ENCODE results near the gene MYB. TPM values are rescaled to one million over a fixed set of nuclear protein-coding genes. Genes with fewer than 3 reads are reported as not detected.
A peak's percentile ranks its signal among the peaks of the same experiment; 100 is the strongest.

The MYB gene
- total RNA-seq, 2 experiments from 2014 or later = 36.6 to 37.2 TPM

DNA sequence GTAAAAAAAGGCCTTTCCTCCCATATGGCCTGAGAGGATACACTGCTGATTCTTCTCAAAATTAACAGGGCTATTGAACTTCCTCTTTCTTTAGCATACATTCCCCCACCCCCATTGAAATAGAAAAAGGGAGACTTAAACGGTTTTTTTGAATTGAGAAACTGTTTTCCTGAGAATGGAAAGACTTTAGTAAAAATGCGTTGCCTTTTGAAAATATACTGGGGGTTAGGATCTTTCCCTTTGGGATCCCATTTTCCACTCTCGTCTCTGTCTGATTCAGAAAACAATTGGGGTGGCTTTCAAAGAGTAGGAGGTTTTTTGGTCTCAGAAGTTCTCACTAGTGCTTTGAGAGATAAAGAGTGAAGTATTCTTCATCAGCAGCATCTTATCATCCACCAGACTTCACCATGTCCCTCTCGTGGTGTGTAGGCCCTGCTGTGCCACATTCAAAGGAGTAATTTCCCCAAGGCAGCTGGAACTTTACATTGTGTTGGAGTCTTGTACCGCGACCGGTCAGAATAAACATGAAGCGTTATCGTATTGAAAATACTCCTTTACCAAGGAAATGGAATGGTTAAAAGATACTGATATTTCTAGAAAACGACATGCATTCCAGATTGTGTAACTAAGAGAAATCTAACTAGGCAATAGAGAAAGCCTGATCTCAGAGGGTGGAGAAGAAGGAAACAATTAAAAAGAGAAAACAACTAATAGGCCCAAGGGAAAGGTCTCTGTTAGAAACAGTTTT, 10.6 kb downstream of the MYB start:
- no peak overlapping the region for H3K4me3 Mint-ChIP-seq
- H3K36me3 Mint-ChIP-seq = peaks cover 59% of the 10 kb centered on the region
- no peaks in the 10 kb centered on the region for H3K9me3 Mint-ChIP-seq
- no peak for DNase-seq
- H3K27me3 Mint-ChIP-seq = no peaks in the 10 kb centered on the region
- H3K4me1 Mint-ChIP-seq = peaks cover 12% of the 10 kb centered on the region
- no peak overlapping the region for H3K27ac Mint-ChIP-seq

- Mint-ChIP-seq H3K27me3 (no peaks in the 10 kb centered on the region), H3K27ac (no peak overlapping the region), H3K4me1 (peaks cover 20% of the 10 kb centered on the region), H3K36me3 (peaks cover 68% of the 10 kb centered on the region), H3K9me3 (no peaks in the 10 kb centered on the region), H3K4me3 (no peak overlapping the region)
- DNase-seq = no peak
Observed at GRCh38 chr6:135192256-135193174, 11.4 kb downstream of the MYB start.

GRCh38 chr6:135193221-135193620, 12.1 kb downstream of the MYB start:
- peaks cover 69% of the 10 kb centered on the region for H3K36me3 Mint-ChIP-seq
- DNase-seq = no peak
- peaks cover 21% of the 10 kb centered on the region for H3K4me1 Mint-ChIP-seq
- H3K4me3 Mint-ChIP-seq = no peak overlapping the region
- no peaks in the 10 kb centered on the region for H3K27me3 Mint-ChIP-seq
- no peak overlapping the region for H3K27ac Mint-ChIP-seq
- no peaks in the 10 kb centered on the region for H3K9me3 Mint-ChIP-seq

GRCh38 chr6:135195041-135195440, 13.9 kb downstream of the MYB start:
- peaks cover 19% of the 10 kb centered on the region for H3K4me1 Mint-ChIP-seq
- DNase-seq = no peak
- no peaks in the 10 kb centered on the region for H3K9me3 Mint-ChIP-seq
- peaks cover 61% of the 10 kb centered on the region for H3K36me3 Mint-ChIP-seq
- no peak overlapping the region for H3K27ac Mint-ChIP-seq
- H3K27me3 Mint-ChIP-seq = no peaks in the 10 kb centered on the region
- no peak overlapping the region for H3K4me3 Mint-ChIP-seq

GRCh38 chr6:135195522-135195921, 14.4 kb downstream of the MYB start:
- Mint-ChIP-seq H3K9me3 (no peaks in the 10 kb centered on the region), H3K36me3 (peaks cover 64% of the 10 kb centered on the region), H3K4me3 (no peak overlapping the region), H3K27ac (peak overlapping the region; percentile 30), H3K4me1 (peaks cover 19% of the 10 kb centered on the region), H3K27me3 (no peaks in the 10 kb centered on the region)
- DNase-seq = no peak

DNA sequence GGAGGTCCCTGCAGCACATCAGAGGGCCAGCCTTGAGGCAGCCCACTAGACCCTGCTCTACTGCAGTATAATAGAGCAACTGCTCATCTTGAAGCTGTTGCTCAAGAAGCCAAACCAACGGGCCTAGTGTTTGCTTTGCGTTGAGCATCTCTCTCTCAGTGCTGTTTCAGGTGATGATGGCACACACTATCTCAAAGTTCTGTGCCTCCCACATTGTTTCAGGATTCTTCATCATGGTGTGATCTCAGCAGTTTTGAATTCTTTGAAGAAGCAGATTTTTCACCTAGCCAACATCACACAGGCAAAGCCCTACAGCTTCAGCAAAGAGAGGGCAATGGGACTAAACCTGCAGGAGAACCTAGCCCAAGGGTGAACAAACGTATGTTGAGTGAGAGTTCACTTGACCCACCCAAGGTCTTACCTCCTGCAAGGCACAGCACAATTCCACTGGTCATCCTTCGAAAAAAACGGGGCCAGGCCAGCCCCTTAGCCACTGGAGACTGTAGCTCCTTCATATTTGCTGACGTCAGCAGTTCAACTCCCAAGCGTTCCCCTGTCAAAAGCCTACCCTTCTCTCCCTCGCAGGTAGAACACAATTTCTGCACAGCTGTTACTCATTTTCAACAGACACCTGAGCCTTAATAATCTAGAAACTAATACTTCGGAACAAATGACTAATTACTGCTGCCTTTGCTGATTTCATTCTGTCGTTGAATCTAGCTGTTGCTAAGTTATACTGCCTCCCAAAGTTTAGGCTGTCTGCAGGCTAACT, 15.8 kb downstream of the MYB start:
- Mint-ChIP-seq H3K4me1 (peaks cover 19% of the 10 kb centered on the region), H3K4me3 (no peak overlapping the region), H3K27me3 (no peaks in the 10 kb centered on the region), H3K36me3 (peaks cover 60% of the 10 kb centered on the region), H3K9me3 (no peaks in the 10 kb centered on the region), H3K27ac (peak overlapping the region; percentile 28)
- DNase-seq = no peak

DNA sequence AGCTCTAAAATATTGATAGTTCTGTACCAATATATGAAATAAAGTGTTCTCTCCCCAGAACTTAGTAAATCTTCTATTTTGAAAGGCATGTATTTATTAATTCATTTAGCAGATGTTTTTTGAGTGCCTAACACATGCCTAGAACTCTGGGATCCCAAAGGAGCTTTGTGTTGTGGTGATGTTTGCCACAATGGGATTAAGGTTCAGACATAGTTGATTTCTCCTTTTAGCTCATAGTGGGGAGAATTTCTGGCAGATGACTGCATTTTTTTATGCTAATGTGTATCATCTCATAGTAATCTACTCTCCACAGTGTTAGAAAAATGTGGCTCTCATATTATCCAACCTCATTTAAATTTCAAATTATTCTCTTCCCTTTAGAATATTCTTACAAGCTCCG, 21.7 kb downstream of the MYB start:
- H3K9me3 Mint-ChIP-seq = no peaks in the 10 kb centered on the region
- no peak overlapping the region for H3K4me3 Mint-ChIP-seq
- DNase-seq = no peak
- H3K27me3 Mint-ChIP-seq = no peaks in the 10 kb centered on the region
- H3K4me1 Mint-ChIP-seq = no peaks in the 10 kb centered on the region
- H3K36me3 Mint-ChIP-seq = peaks cover 39% of the 10 kb centered on the region
- peak overlapping the region; percentile 66 for H3K27ac Mint-ChIP-seq

- Mint-ChIP-seq H3K4me1 (peaks cover 11% of the 10 kb centered on the region), H3K36me3 (peaks cover 47% of the 10 kb centered on the region), H3K4me3 (no peak overlapping the region), H3K9me3 (no peaks in the 10 kb centered on the region), H3K27ac (no peak overlapping the region), H3K27me3 (no peaks in the 10 kb centered on the region)
- DNase-seq = no peak
Observed at GRCh38 chr6:135204951-135205350, 23.8 kb downstream of the MYB start.

- Mint-ChIP-seq H3K27me3 (no peaks in the 10 kb centered on the region), H3K4me3 (peak overlapping the region; percentile 42), H3K36me3 (peaks cover 53% of the 10 kb centered on the region), H3K27ac (peak overlapping the region; percentile 10), H3K9me3 (no peaks in the 10 kb centered on the region), H3K4me1 (peaks cover 34% of the 10 kb centered on the region)
- no peak for DNase-seq
Observed at GRCh38 chr6:135209803-135210202, 28.7 kb downstream of the MYB start.

- peak overlapping the region; percentile 16 for H3K27ac Mint-ChIP-seq
- no peak overlapping the region for H3K4me3 Mint-ChIP-seq
- DNase-seq = no peak
- peaks cover 34% of the 10 kb centered on the region for H3K4me1 Mint-ChIP-seq
- H3K9me3 Mint-ChIP-seq = no peaks in the 10 kb centered on the region
- H3K27me3 Mint-ChIP-seq = no peaks in the 10 kb centered on the region
- peaks cover 50% of the 10 kb centered on the region for H3K36me3 Mint-ChIP-seq
Observed at GRCh38 chr6:135210632-135211305, 29.7 kb downstream of the MYB start.

- no peaks in the 10 kb centered on the region for H3K9me3 Mint-ChIP-seq
- no peak overlapping the region for H3K4me3 Mint-ChIP-seq
- H3K27me3 Mint-ChIP-seq = no peaks in the 10 kb centered on the region
- H3K36me3 Mint-ChIP-seq = peaks cover 52% of the 10 kb centered on the region
- DNase-seq = no peak
- no peak overlapping the region for H3K27ac Mint-ChIP-seq
- H3K4me1 Mint-ChIP-seq = peaks cover 34% of the 10 kb centered on the region
Observed at GRCh38 chr6:135211306-135211702, 30.2 kb downstream of the MYB start.

DNA sequence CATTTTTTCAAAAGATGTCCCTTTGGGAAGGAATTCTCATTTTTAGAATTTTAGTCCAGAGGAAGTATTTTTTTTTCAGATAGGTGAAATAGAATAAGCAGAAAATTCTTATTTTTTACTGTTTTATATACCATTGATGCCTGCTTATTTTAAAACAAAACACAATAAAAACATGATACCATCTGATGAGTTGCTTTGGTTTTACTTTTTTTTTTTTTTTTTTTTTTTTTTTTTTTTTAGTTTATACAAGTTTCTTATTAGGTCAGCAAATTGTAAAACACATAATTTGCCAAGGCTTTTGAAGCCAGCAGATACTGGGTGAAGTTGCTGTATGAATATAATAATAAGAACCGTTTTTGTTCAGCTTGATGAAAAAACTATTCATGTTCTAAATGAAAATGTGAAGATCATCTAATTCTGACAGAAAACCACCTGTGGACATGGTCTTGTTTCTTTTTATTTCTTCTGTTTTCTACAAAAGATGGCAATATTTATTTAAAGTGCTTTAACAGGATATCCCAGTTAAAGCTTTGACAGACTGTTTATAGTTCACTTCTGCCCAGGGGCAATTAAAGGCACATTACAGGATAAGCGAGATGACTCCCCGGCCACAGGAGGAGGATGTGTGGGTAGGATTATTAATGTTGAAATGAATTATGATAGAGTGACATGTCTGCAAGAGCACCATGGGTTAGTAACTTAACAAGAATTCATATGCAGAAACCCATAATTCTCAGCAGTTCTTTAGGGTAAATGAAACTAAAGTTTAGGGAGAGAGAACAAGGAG, 31.1 kb downstream of the MYB start:
- Mint-ChIP-seq H3K36me3 (peaks cover 60% of the 10 kb centered on the region), H3K4me1 (peaks cover 34% of the 10 kb centered on the region), H3K4me3 (no peak overlapping the region), H3K27ac (peak overlapping the region; percentile 52), H3K9me3 (no peaks in the 10 kb centered on the region), H3K27me3 (no peaks in the 10 kb centered on the region)
- DNase-seq = no peak

DNA sequence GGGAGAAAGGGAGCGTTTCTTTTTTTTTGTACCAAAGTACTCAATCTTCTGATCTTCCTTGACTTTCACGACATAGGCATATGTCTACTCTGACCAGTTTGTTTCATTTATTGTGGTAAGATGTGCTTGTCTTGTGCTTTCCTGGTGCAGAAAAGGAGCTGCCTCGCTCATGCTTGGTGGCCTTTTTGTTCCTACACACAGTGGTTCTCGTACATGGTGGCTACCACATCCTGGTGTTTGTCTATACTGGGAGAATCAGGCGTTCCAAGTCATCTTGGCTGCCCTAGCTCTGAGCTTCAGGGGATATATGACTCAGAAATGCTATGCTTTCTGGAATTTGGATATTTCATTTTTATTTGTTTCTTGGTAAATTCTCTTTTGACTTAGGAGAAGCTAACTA, 31.8 kb downstream of the MYB start:
- H3K27ac Mint-ChIP-seq = peak overlapping the region; percentile 52
- DNase-seq = no peak
- H3K4me1 Mint-ChIP-seq = peaks cover 34% of the 10 kb centered on the region
- no peaks in the 10 kb centered on the region for H3K9me3 Mint-ChIP-seq
- H3K4me3 Mint-ChIP-seq = no peak overlapping the region
- H3K27me3 Mint-ChIP-seq = no peaks in the 10 kb centered on the region
- H3K36me3 Mint-ChIP-seq = peaks cover 67% of the 10 kb centered on the region

DNA sequence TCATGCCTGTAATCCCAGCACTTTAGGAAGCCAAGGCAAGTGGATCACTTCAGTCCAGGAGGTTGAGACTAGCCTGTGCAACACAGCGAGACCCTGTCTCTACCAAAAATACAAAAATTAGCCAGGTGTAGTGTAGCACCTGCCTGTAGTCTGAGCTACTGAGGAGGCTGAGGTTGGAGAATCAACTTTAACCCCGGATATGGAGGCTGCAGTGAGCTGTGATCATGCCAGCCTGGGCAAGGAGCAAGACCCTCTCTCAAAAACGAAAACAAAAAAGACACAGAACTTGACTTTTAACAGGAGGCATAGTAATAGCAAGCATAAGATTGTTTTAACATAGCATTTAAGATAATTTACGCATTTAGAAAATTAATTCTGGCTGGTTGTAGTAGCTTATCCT, 32.5 kb downstream of the MYB start:
- DNase-seq = no peak
- no peak overlapping the region for H3K27ac Mint-ChIP-seq
- peaks cover 34% of the 10 kb centered on the region for H3K4me1 Mint-ChIP-seq
- peaks cover 64% of the 10 kb centered on the region for H3K36me3 Mint-ChIP-seq
- no peaks in the 10 kb centered on the region for H3K27me3 Mint-ChIP-seq
- no peak overlapping the region for H3K4me3 Mint-ChIP-seq
- no peaks in the 10 kb centered on the region for H3K9me3 Mint-ChIP-seq
